ENCODE data around the gene ERCC1.

ERCC1 gene

GRCh38 chr19:45405435-45406225 lies 18.1 kb downstream of the ERCC1 start:
- DNase-seq (ENCODE audit: low read depth), result peak; percentile 68

GRCh38 chr19:45404557-45405434 lies 18.9 kb downstream of the ERCC1 start, which contains the start of gene PPP1R13L:
PPP1R13L (minus strand) TSS chr19:45405069; CDS start chr19:45398318, 6,751 bp downstream.
- no peak for DNase-seq (ENCODE audit: low read depth)

GRCh38 chr19:45403781-45404556 lies 19.7 kb downstream of the ERCC1 start:
- peak; percentile 36 for DNase-seq (ENCODE audit: low read depth)

- DNase-seq (ENCODE audit: low read depth), result no peak
Measured at GRCh38 chr19:45403272-45403671, 20.4 kb downstream of the ERCC1 start.

GRCh38 chr19:45402298-45403061 lies 21.2 kb downstream of the ERCC1 start:
- no peak for DNase-seq (ENCODE audit: low read depth)

- DNase-seq (ENCODE audit: low read depth), result no peak
Measured at GRCh38 chr19:45401815-45402214, 21.9 kb downstream of the ERCC1 start.

- DNase-seq (ENCODE audit: low read depth), result no peak
Measured at GRCh38 chr19:45400192-45400591, 23.5 kb downstream of the ERCC1 start.

GRCh38 chr19:45395821-45396617 lies 27.7 kb downstream of the ERCC1 start:
- no peak for DNase-seq (ENCODE audit: low read depth)

GRCh38 chr19:45391871-45392665 lies 31.6 kb downstream of the ERCC1 start:
- no peak for DNase-seq (ENCODE audit: low read depth)

GRCh38 chr19:45391346-45391745 lies 32.4 kb downstream of the ERCC1 start:
- no peak for DNase-seq (ENCODE audit: low read depth)

- no peak for DNase-seq (ENCODE audit: low read depth)
Measured at GRCh38 chr19:45385392-45386221, 38.1 kb downstream of the ERCC1 start.

GRCh38 chr19:45382426-45382825 lies 41.3 kb downstream of the ERCC1 start:
- no peak for DNase-seq (ENCODE audit: low read depth)

GRCh38 chr19:45380107-45380506 lies 43.6 kb downstream of the ERCC1 start:
- no peak for DNase-seq (ENCODE audit: low read depth)

GRCh38 chr19:45376045-45376724 lies 47.5 kb downstream of the ERCC1 start:
- no peak for DNase-seq (ENCODE audit: low read depth)

GRCh38 chr19:45370410-45371204 lies 53.1 kb downstream of the ERCC1 start, which contains the start of gene ERCC2:
ERCC2 (minus strand) TSS chr19:45370573; CDS start chr19:45370540, 33 bp downstream.
- DNase-seq (ENCODE audit: low read depth), result peak; percentile 98

GRCh38 chr19:45368737-45369340 lies 54.9 kb downstream of the ERCC1 start:
- no peak for DNase-seq (ENCODE audit: low read depth)

- DNase-seq (ENCODE audit: low read depth), result no peak
Measured at GRCh38 chr19:45368127-45368526, 55.6 kb downstream of the ERCC1 start.

Data from stimulated activated CD8-positive, alpha-beta memory T cell treated with anti-CD3 and anti-CD28 coated beads, Interleukin-12 subunit alpha, Interleukin-12 subunit beta, amount 100 ng/mL, for 4 hours (primary cell).